Chondrocyte (in vitro differentiated cells): ENCODE data around the gene CD160. TPM values are rescaled to one million over a fixed set of nuclear protein-coding genes. Genes with fewer than 3 reads are reported as not detected.

Experiments
- DNase-seq: peaks from one replicate; pipeline ENCODE4 v3.0.0; 2021; ENCODE audit warnings: mixed read lengths, low spot score
- H3K27ac Mint-ChIP-seq: one replicate; pipeline ENCODE4 v1.8.0; 2021; ENCODE audit warnings: mild to moderate bottlenecking, moderate library complexity, mixed read lengths; ENCODE audit not compliant: unreplicated experiment
- H3K27me3 Mint-ChIP-seq: 2 replicates; pipeline ENCODE4 v1.8.0; 2021; ENCODE audit warnings: low read depth, mixed read lengths
- H3K36me3 Mint-ChIP-seq: 2 replicates; pipeline ENCODE4 v1.8.0; 2021; ENCODE audit warnings: low read depth, mixed read lengths
- H3K4me1 Mint-ChIP-seq: 2 replicates; pipeline ENCODE4 v1.8.0; 2021; ENCODE audit warnings: low read depth, mild to moderate bottlenecking, mixed read lengths
- H3K4me3 Mint-ChIP-seq: one replicate; pipeline ENCODE4 v1.8.0; 2021; ENCODE audit warnings: mild to moderate bottlenecking, moderate library complexity, mixed read lengths; ENCODE audit not compliant: unreplicated experiment
- H3K9me3 Mint-ChIP-seq: 2 replicates; pipeline ENCODE4 v1.8.0; 2021; ENCODE audit warnings: low read depth, mixed read lengths
- total RNA-seq: library from RNA; stranded (reverse); gene quantifications from 3 replicates; pipeline ENCODE4 v1.2.1, GENCODE V29; 2021
- TF ChIP-seq, protein P1 (sequence below): fragments of 200-600 bp; sonication (generic); IDR thresholded peaks from 2 replicates; pipeline ENCODE4 v1.5.0; 2021; ENCODE audit warnings: antibody characterized with exemption, mild to moderate bottlenecking, moderate library complexity

Gene CD160
- total RNA-seq, 1 donor from 2014 or later = not detected

DNA sequence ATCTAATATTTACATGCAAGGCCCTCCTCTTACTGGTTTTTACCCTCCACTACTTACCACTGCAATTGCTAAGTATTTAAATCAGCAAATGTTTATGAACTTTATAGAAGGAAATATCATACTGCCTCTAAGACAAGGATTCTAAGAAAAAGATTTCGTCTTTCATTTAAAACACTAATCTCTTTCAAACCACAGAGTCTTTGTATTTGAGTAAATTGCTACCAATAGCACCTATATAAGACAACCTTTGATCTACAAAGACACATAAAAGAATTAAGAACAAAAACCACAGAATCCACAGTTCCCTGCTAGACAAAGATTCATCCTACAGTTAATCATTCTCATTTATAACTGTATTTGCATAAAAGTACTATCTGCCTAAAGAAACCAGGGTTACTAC lies 67.0 kb downstream of the CD160 start:
- Mint-ChIP-seq H3K36me3 (peaks cover 2% of the 10 kb centered on the region), H3K4me3 (no peak overlapping the region), H3K4me1 (peaks cover 45% of the 10 kb centered on the region), H3K27me3 (no peaks in the 10 kb centered on the region), H3K9me3 (no peaks in the 10 kb centered on the region), H3K27ac (no peak overlapping the region)
- DNase-seq = no peak
- TF ChIP-seq, protein P1, sequence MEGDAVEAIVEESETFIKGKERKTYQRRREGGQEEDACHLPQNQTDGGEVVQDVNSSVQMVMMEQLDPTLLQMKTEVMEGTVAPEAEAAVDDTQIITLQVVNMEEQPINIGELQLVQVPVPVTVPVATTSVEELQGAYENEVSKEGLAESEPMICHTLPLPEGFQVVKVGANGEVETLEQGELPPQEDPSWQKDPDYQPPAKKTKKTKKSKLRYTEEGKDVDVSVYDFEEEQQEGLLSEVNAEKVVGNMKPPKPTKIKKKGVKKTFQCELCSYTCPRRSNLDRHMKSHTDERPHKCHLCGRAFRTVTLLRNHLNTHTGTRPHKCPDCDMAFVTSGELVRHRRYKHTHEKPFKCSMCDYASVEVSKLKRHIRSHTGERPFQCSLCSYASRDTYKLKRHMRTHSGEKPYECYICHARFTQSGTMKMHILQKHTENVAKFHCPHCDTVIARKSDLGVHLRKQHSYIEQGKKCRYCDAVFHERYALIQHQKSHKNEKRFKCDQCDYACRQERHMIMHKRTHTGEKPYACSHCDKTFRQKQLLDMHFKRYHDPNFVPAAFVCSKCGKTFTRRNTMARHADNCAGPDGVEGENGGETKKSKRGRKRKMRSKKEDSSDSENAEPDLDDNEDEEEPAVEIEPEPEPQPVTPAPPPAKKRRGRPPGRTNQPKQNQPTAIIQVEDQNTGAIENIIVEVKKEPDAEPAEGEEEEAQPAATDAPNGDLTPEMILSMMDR = no peak

DNA sequence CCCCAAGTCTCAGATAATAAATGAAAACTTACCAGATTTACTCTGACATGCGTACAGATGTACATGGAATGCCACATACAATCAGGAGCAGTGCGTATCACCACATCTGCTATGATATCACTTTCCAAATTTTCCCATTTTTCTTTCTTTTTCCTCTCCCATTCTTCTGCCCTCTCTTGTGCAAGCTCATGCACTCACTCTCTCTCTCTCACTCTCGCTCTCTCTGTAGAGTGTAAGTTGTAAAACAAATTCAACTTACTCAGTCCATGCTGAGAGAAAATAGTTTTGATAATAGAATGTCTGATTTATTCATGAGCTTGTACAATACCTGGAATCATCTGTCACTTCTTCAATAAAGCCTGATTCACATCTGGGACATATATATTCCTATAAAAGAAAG lies 69.3 kb downstream of the CD160 start:
- Mint-ChIP-seq H3K4me3 (no peak overlapping the region), H3K4me1 (peaks cover 25% of the 10 kb centered on the region), H3K27me3 (no peaks in the 10 kb centered on the region), H3K36me3 (peaks cover 10% of the 10 kb centered on the region), H3K9me3 (no peaks in the 10 kb centered on the region), H3K27ac (no peak overlapping the region)
- TF ChIP-seq, protein P1 = no peak
- no peak for DNase-seq

Other genes starting within 250 kb of the CD160 start
- gene GPR89A, start 111.5 kb upstream of the CD160 start, total RNA-seq = 12.2 to 17.6 TPM (median 16.8 TPM) in 3 replicates
- gene PDZK1, start 12.1 kb upstream of the CD160 start, total RNA-seq = 0.38 to 1.1 TPM (median 0.50 TPM) in 3 replicates
- gene RNF115, start 104.6 kb downstream of the CD160 start, total RNA-seq = 12.7 to 16.4 TPM (median 13.0 TPM) in 3 replicates
- 28.3 to 31.3 TPM (median 30.7 TPM) in 3 replicates for gene POLR3C, start 104.7 kb downstream of the CD160 start, total RNA-seq
- gene NUDT17, start 126.1 kb downstream of the CD160 start, total RNA-seq = 3.8 to 7.3 TPM (median 6.5 TPM) in 3 replicates
- 57.1 to 58.5 TPM (median 57.1 TPM) in 3 replicates for gene PIAS3, start 139.6 kb downstream of the CD160 start, total RNA-seq
- gene ANKRD35, start 166.4 kb downstream of the CD160 start, total RNA-seq = not detected in 3 replicates
- 23.5 to 39.9 TPM (median 25.7 TPM) in 3 replicates for gene ITGA10, start 190.6 kb downstream of the CD160 start, total RNA-seq
- 28.3 to 29.9 TPM (median 28.5 TPM) in 3 replicates for gene PEX11B, start 199.2 kb downstream of the CD160 start, total RNA-seq
- gene RBM8A, start 208.0 kb downstream of the CD160 start, total RNA-seq = 86.8 to 121 TPM (median 90.5 TPM) in 3 replicates
- gene LIX1L, start 238.5 kb downstream of the CD160 start, total RNA-seq = 50.3 to 57.1 TPM (median 53.0 TPM) in 3 replicates
- gene ANKRD34A, start 245.1 kb downstream of the CD160 start, total RNA-seq = 1.2 to 3.1 TPM (median 2.0 TPM) in 3 replicates
- 13.3 to 20.7 TPM (median 13.9 TPM) in 3 replicates for gene POLR3GL, start 245.2 kb downstream of the CD160 start, total RNA-seq